ENCODE results near the gene RANBP3.
"Not testable (repeated sequence)": the region's sequence is repeated elsewhere in the genome, so short reads cannot be mapped to it uniquely, and the experiment has no call there.

Gene RANBP3

GRCh38 chr19:5897189-5897969 is 80.6 kb downstream of the RANBP3 start:
- DNase-seq: no peak

GRCh38 chr19:5896365-5897076 is 81.4 kb downstream of the RANBP3 start:
- no peak for DNase-seq

GRCh38 chr19:5895890-5896289 is 82.0 kb downstream of the RANBP3 start:
- no peak for DNase-seq

GRCh38 chr19:5895409-5895808 is 82.5 kb downstream of the RANBP3 start:
- no peak for DNase-seq

- no peak for DNase-seq
Observed at GRCh38 chr19:5894704-5895349, 83.1 kb downstream of the RANBP3 start.

- DNase-seq: no peak
Observed at GRCh38 chr19:5893907-5894703, 83.8 kb downstream of the RANBP3 start.

- no peak for DNase-seq
Observed at GRCh38 chr19:5893296-5893903, 84.5 kb downstream of the RANBP3 start.

GRCh38 chr19:5892772-5893275 is 85.1 kb downstream of the RANBP3 start:
- no peak for DNase-seq

- no peak for DNase-seq
Observed at GRCh38 chr19:5891938-5892771, 85.8 kb downstream of the RANBP3 start.

GRCh38 chr19:5891572-5891937 is 86.4 kb downstream of the RANBP3 start:
- DNase-seq: no peak

GRCh38 chr19:5890099-5890498 is 87.8 kb downstream of the RANBP3 start:
- no peak for DNase-seq

- DNase-seq: no peak
Observed at GRCh38 chr19:5889288-5889971, 88.5 kb downstream of the RANBP3 start.

- not testable (repeated sequence) for DNase-seq
Observed at GRCh38 chr19:5884065-5884811, 93.7 kb downstream of the RANBP3 start.

GRCh38 chr19:5883157-5883873 is 94.6 kb downstream of the RANBP3 start:
- DNase-seq: not testable (repeated sequence)

GRCh38 chr19:5882421-5882968 is 95.4 kb downstream of the RANBP3 start:
- no peak for DNase-seq

GRCh38 chr19:5881543-5882299 is 96.2 kb downstream of the RANBP3 start:
- no peak for DNase-seq

GRCh38 chr19:5880604-5881078 is 97.3 kb downstream of the RANBP3 start:
- no peak for DNase-seq

GRCh38 chr19:5880196-5880595 is 97.7 kb downstream of the RANBP3 start:
- DNase-seq: no peak
